ENCODE measurements around the gene LRRC41. TPM values are rescaled to one million over a fixed set of nuclear protein-coding genes. Genes with fewer than 3 reads are reported as not detected.

LRRC41 gene
- total RNA-seq, 1 donor from 2014 or later: 43.1 TPM

- TF ChIP-seq EZH2 (IDR thresholded peaks at IDR 0.05) (no peak), CTCF (IDR thresholded peaks at IDR 0.05) (peak; percentile 45)
- Histone ChIP-seq H3K9me3 (ENCODE audit: low read depth) (no peaks in the 10 kb centered on the region), H3K27me3 (no peaks in the 10 kb centered on the region), H3K9ac (peak overlapping the region; percentile 90), H4K20me1 (ENCODE audit: low read depth) (peaks cover 34% of the 10 kb centered on the region), H3K4me1 (peaks cover 26% of the 10 kb centered on the region), H3K36me3 (peaks cover 6% of the 10 kb centered on the region), H3K27ac (peak overlapping the region; percentile 97), H3K79me2 (ENCODE audit: low read depth) (peaks cover 88% of the 10 kb centered on the region), H3K4me3 (peak overlapping the region; percentile 81), H3K4me2 (peak overlapping the region; percentile 89), H3F3A (ENCODE audit: low read depth) (peaks cover 27% of the 10 kb centered on the region), H2AFZ (replicated peaks) (no peak overlapping the region)
- Mint-ChIP-seq H3K9me3 (no peaks in the 10 kb centered on the region), H3K4me3 (peak overlapping the region; percentile 100), H3K27ac (peak overlapping the region; percentile 99), H3K27me3 (ENCODE audit: insufficient read depth, low read depth) (peaks cover 5% of the 10 kb centered on the region), H3K36me3 (peaks cover 17% of the 10 kb centered on the region), H3K4me1 (peaks cover 33% of the 10 kb centered on the region)
- DNase-seq (ENCODE audit: low spot score): peak; percentile 85
These were observed 1.4 kb downstream of the LRRC41 start for GRCh38 chr1:46301808-46302640.

GRCh38 chr1:46301406-46301807 is 2.0 kb downstream of the LRRC41 start:
- peak; percentile 31 for DNase-seq (ENCODE audit: low spot score)
- H3K27me3 Mint-ChIP-seq (ENCODE audit: insufficient read depth, low read depth): peaks cover 5% of the 10 kb centered on the region
- Histone ChIP-seq H3K9ac (peak overlapping the region; percentile 90), H3K4me3 (peak overlapping the region; percentile 81), H3K4me1 (peaks cover 26% of the 10 kb centered on the region), H3K9me3 (ENCODE audit: low read depth) (no peaks in the 10 kb centered on the region), H2AFZ (replicated peaks) (no peak overlapping the region), H3K36me3 (peaks cover 6% of the 10 kb centered on the region), H3K4me2 (peak overlapping the region; percentile 89), H3K27me3 (no peaks in the 10 kb centered on the region), H3K79me2 (ENCODE audit: low read depth) (peaks cover 82% of the 10 kb centered on the region), H3F3A (ENCODE audit: low read depth) (peaks cover 27% of the 10 kb centered on the region), H4K20me1 (ENCODE audit: low read depth) (peaks cover 28% of the 10 kb centered on the region), H3K27ac (peak overlapping the region; percentile 97)
- H3K4me1 Mint-ChIP-seq: peaks cover 33% of the 10 kb centered on the region
- H3K36me3 Mint-ChIP-seq: peaks cover 24% of the 10 kb centered on the region
- peak overlapping the region; percentile 99 for H3K27ac Mint-ChIP-seq
- no peaks in the 10 kb centered on the region for H3K9me3 Mint-ChIP-seq
- no peak for TF ChIP-seq CTCF (IDR thresholded peaks at IDR 0.05)
- TF ChIP-seq EZH2phosphoT487 (IDR thresholded peaks at IDR 0.05): no peak
- TF ChIP-seq EZH2 (IDR thresholded peaks at IDR 0.05): no peak
- H3K4me3 Mint-ChIP-seq: peak overlapping the region; percentile 100

DNA sequence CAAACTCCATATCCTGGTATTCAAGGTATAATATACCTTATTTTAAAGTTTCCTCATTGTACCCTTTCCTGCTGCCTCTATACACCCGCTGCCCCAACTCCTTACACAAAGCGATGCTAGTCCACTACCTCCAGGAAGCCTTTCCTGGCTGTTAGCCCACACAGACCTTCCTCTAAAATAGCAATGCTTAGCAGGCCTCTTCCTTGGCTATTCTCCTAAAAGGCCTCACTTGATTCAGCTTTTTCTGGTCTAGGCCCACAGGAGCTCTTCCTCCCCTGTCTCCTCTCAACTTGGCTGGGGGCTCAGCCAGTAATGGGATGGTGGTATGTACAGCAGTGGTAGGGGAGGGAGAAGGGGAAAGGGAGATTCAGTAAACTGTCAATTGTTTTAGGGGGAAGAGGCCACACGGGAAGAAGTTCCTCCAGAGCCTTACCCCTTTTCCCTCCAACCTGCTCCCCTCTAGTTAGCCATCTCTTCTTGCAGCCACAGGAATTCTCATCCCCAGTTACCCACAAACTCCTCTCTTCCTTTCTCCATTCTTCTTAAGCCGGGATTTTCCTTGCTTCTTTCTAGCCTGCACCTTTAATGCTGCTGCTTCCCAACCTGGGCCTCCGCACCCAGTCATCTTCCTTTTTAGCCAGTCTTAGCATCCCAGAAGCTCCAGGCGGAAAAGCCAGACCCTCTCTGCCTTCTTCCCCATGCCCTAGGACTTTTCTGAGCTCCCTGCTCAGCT is 2.6 kb downstream of the LRRC41 start:
- Histone ChIP-seq H3K9ac (peak overlapping the region; percentile 90), H3K27ac (peak overlapping the region; percentile 97), H4K20me1 (ENCODE audit: low read depth) (peaks cover 22% of the 10 kb centered on the region), H2AFZ (replicated peaks) (no peak overlapping the region), H3K27me3 (no peaks in the 10 kb centered on the region), H3K4me3 (peak overlapping the region; percentile 81), H3K79me2 (ENCODE audit: low read depth) (peaks cover 76% of the 10 kb centered on the region), H3K4me2 (peak overlapping the region; percentile 89), H3K4me1 (peaks cover 24% of the 10 kb centered on the region), H3K36me3 (peaks cover 6% of the 10 kb centered on the region), H3K9me3 (ENCODE audit: low read depth) (no peaks in the 10 kb centered on the region), H3F3A (ENCODE audit: low read depth) (peaks cover 27% of the 10 kb centered on the region)
- H3K9me3 Mint-ChIP-seq: no peaks in the 10 kb centered on the region
- H3K4me1 Mint-ChIP-seq: peaks cover 30% of the 10 kb centered on the region
- H3K36me3 Mint-ChIP-seq: peaks cover 25% of the 10 kb centered on the region
- no peak for DNase-seq (ENCODE audit: low spot score)
- no peak for TF ChIP-seq CTCF (IDR thresholded peaks at IDR 0.05)
- no peak for TF ChIP-seq EZH2phosphoT487 (IDR thresholded peaks at IDR 0.05)
- TF ChIP-seq EZH2 (IDR thresholded peaks at IDR 0.05): no peak
- peak overlapping the region; percentile 100 for H3K4me3 Mint-ChIP-seq
- peak overlapping the region; percentile 99 for H3K27ac Mint-ChIP-seq
- H3K27me3 Mint-ChIP-seq (ENCODE audit: insufficient read depth, low read depth): peaks cover 5% of the 10 kb centered on the region
